Transverse colon (tissue), 4 donors: ENCODE results near the gene DENND1A. TPM values are rescaled to one million over a fixed set of nuclear protein-coding genes. Genes with fewer than 3 reads are reported as not detected.

Experiments used
- DNase-seq: peaks from one replicate; pipeline ENCODE4 v3.0.0-alpha.2; 2019
- H3K27ac ChIP-seq, 4 donors: fragments of 200-600 bp; sonication (generic); 2 replicates each; pipeline ENCODE4 v1.5.1; 2016 to 2018; ENCODE audit warnings: inconsistent platforms in 4 of 4
- H3K27me3 ChIP-seq: fragments of 200-600 bp; sonication (generic); 2 replicates; pipeline ENCODE4 v1.5.1; 2017; ENCODE audit warnings: inconsistent platforms
- H3K36me3 ChIP-seq, 4 donors: fragments of 200-600 bp; sonication (generic); 2 replicates each; pipeline ENCODE4 v1.5.1; 2017 to 2019; ENCODE audit warnings: inconsistent platforms in 4 of 4
- H3K4me1 ChIP-seq, 4 donors: fragments of 200-600 bp; sonication (generic); 2 replicates each; pipeline ENCODE4 v1.5.1; 2017 to 2020; ENCODE audit warnings: inconsistent platforms in 4 of 4
- H3K4me3 ChIP-seq, 4 donors: fragments of 200-600 bp; sonication (generic); 1 replicate in 1 of 4; 2 replicates in 3 of 4; pipeline versions ENCODE4 v1.5.1 to v1.6.1; 2017 to 2019; ENCODE audit warnings: inconsistent platforms in 4 of 4
- H3K9me3 ChIP-seq, 2 donors: fragments of 200-600 bp; sonication (generic); 2 replicates each; pipeline ENCODE4 v1.5.1; 2017 to 2019; ENCODE audit warnings: inconsistent platforms in 2 of 2
- EP300 ChIP-seq: sonication (generic); formaldehyde crosslinking; IDR thresholded peaks from one replicate; pipeline ENCODE4 v1.6.1; 2017; ENCODE audit warnings: antibody characterized with exemption, low read depth
- POLR2A ChIP-seq: fragments of 450-650 bp; IDR thresholded peaks from one replicate; pipeline ENCODE4 v1.6.1; 2016; ENCODE audit warnings: antibody characterized with exemption, mild to moderate bottlenecking, moderate library complexity
- POLR2AphosphoS5 ChIP-seq, 3 donors: sonication (generic); formaldehyde crosslinking; IDR thresholded peaks; one replicate each; pipeline ENCODE4 v1.6.1; 2016; ENCODE audit warnings: antibody characterized with exemption in 3 of 3
- WGBS, 2 donors: methylation state at CpG; one replicate each; pipeline ENCODE4 v1.1.5; 2018; ENCODE audit warnings: low coverage in 1 of 2; 5-methylcytosine and 5-hydroxymethylcytosine counted together
- in situ Hi-C, 4 donors: fragments of 200-750 bp; cut with MboI; loops; one replicate each; pipeline versions ENCODE4 v1.15.0 to v1.15.1; 2017; ENCODE audit warnings: low sequenced_read_pairs in 3 of 4, low pct_ligation_motif_present in 1 of 4, low pct_unique_long_range_greater_than_20kb in 1 of 4
- intact Hi-C: fragments of 100-400 bp; cut with DNase I; formaldehyde crosslinking; loops from one replicate; pipeline ENCODE4 v1.15.1; 2023; ENCODE audit warnings: low total_unique reads
- total RNA-seq, 4 donors: library from RNA; depleted of rRNA; stranded (reverse); fragments of >200 nt; gene quantifications; one replicate each; pipeline ENCODE4 v1.1.0, GENCODE V29; 2016
- TF ChIP-seq, protein P1 (sequence below), 5 experiments: fragments of 200-600 bp in 3 of 5; fragments of 450-650 bp in 2 of 5; sonication (generic) in 3 of 5; IDR thresholded peaks; 1 replicate in 2 of 5; 2 replicates in 3 of 5; pipeline ENCODE4 v1.5.1; 2016 to 2017; ENCODE audit warnings: antibody characterized with exemption in 5 of 5, inconsistent platforms in 3 of 5, mild to moderate bottlenecking in 2 of 5, moderate library complexity in 1 of 5

Gene DENND1A
- total RNA-seq, 4 donors from 2014 or later, result 12.5 to 78.6 (median 40.0) TPM

DNA sequence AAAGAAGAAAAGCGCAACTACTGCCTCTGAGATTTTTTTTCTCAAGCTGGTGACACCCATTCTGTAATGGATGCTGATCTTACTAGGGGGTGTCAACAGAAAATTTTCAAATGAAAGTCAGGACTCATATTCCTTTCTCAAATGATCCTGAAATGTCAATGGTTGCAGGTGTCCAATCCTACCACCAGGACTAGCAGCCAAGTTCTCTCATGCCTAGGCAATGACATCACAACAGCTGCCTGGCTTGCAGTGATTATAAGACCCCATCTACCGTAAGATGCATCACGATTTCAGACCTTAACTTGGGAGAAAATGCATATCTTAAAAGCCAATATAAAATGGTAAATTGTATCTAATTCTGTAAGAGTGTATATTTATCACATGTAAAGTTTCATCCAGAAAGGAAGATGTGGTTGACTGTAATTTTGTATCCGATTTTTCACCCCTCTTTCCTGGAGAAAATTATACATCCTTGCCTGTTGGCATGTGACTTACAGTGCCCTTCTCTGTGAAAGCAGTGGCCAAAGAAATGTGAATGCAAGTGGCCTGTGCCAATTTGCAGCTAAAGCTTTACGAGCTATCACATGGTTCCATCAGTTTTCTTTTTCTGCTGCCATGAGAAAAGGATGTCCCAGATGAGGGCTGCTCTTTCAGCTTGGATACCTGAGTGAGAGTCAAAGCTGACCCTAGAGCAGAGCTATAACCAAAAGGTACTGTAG, 104.4 kb downstream of the DENND1A start:
- H3K4me1 ChIP-seq, result peaks cover 0 to 11% (median 3%) of the 10 kb centered on the region in 4 donors
- TF ChIP-seq POLR2A (no peak), POLR2AphosphoS5 (IDR thresholded peaks at IDR 0.05) (no peak), EP300 (no peak)
- TF ChIP-seq, protein P1, sequence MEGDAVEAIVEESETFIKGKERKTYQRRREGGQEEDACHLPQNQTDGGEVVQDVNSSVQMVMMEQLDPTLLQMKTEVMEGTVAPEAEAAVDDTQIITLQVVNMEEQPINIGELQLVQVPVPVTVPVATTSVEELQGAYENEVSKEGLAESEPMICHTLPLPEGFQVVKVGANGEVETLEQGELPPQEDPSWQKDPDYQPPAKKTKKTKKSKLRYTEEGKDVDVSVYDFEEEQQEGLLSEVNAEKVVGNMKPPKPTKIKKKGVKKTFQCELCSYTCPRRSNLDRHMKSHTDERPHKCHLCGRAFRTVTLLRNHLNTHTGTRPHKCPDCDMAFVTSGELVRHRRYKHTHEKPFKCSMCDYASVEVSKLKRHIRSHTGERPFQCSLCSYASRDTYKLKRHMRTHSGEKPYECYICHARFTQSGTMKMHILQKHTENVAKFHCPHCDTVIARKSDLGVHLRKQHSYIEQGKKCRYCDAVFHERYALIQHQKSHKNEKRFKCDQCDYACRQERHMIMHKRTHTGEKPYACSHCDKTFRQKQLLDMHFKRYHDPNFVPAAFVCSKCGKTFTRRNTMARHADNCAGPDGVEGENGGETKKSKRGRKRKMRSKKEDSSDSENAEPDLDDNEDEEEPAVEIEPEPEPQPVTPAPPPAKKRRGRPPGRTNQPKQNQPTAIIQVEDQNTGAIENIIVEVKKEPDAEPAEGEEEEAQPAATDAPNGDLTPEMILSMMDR (IDR thresholded peaks at IDR 0.05), result no peak
- peaks cover 26 to 33% of the 10 kb centered on the region in 2 donors for H3K9me3 ChIP-seq
- no peak for DNase-seq
- H3K27me3 ChIP-seq, result no peaks in the 10 kb centered on the region
- intact Hi-C loops, result no loop called here
- in situ Hi-C loops, result no loop called here
- 76 to 86% methylated on average over 4 to 5 of the region's 5 CpGs for WGBS, 2 donors
- no peak overlapping the region for H3K4me3 ChIP-seq
- H3K36me3 ChIP-seq, result peaks cover 0 to 10% (median 4%) of the 10 kb centered on the region in 4 donors
- H3K27ac ChIP-seq, result no peak overlapping the region

DNA sequence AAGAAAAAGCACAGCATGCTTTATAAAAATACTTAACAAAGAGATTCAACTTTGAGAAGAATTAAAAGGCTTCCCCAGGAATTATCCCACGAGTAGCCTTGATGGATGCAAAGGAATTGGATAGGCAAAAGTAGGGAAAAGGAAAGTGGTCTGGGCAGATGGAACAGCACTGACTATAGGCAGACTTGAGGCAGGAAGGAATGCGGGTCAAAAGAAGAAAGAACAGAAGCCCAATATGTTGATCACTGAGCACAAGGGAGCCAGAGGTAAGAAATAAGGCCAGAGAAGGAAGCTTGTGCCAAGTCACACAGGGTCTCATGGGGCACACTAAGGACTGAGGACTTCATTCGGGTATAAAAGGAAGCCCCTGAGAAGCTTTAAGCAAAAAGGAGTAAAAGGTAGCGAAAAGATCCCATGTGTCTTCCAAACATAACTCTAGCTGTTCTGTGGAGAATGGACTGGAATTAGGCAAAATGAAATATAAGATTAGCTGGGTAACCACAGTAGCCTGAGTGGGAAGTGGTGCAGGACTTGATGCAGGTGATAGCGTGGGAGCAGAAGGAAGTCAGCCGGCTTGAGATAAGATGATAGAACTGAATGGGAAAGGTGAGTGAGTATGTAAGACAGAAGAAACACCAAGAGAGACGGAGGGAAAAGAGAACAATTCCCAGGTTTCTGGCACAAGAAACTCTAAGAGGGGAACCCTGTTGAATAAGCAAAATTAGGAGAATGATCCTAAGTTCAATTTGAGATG, 106.6 kb downstream of the DENND1A start:
- in situ Hi-C loops (no loop called here), intact Hi-C loops (no loop called here)
- H3K27ac ChIP-seq, result no peak overlapping the region
- no peak for TF ChIP-seq EP300
- TF ChIP-seq, protein P1 (IDR thresholded peaks at IDR 0.05), result no peak
- no peak for TF ChIP-seq POLR2A
- TF ChIP-seq POLR2AphosphoS5 (IDR thresholded peaks at IDR 0.05), result no peak
- DNase-seq, result no peak
- H3K4me1 ChIP-seq, result peaks cover 0 to 11% (median 3%) of the 10 kb centered on the region in 4 donors
- no peaks in the 10 kb centered on the region for H3K27me3 ChIP-seq
- WGBS, 2 donors, result 91% methylated on average over 7 of the region's 7 CpGs
- H3K9me3 ChIP-seq, result peaks cover 8 to 15% of the 10 kb centered on the region in 2 donors
- peaks cover 0 to 5% (median under 1%) of the 10 kb centered on the region in 4 donors for H3K36me3 ChIP-seq
- H3K4me3 ChIP-seq, result no peak overlapping the region

DNA sequence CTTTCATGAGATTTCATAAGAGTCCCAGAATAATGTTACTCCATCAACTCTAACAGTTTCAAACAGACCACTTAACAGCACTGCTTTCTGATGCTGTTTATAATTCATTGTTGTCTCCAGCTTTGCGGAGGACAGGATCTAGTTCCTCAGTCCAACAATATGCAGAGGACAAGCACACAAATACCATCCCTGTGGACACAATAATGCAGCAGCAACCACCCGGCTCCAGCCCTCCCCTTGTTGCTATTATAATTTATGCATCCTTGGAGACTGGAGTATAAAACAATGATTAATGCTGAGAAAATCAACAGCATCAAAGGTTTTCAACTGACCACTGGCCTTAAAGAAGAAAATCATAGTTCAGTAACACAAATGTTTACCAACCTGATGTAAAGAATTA, 108.3 kb downstream of the DENND1A start:
- Histone ChIP-seq H3K4me1 (peaks cover 0 to 11% (median 3%) of the 10 kb centered on the region in 4 donors), H3K4me3 (no peak overlapping the region), H3K36me3 (peaks cover 0 to 2% (median 0%) of the 10 kb centered on the region in 4 donors), H3K27me3 (no peaks in the 10 kb centered on the region), H3K27ac (no peak overlapping the region), H3K9me3 (peaks cover 0 to 5% of the 10 kb centered on the region in 2 donors)
- in situ Hi-C loops, result no loop called here
- TF ChIP-seq EP300, result no peak
- TF ChIP-seq, protein P1 (IDR thresholded peaks at IDR 0.05), result no peak
- no peak for TF ChIP-seq POLR2A
- TF ChIP-seq POLR2AphosphoS5 (IDR thresholded peaks at IDR 0.05), result no peak
- intact Hi-C loops, result no loop called here
- no peak for DNase-seq
- WGBS, 2 donors, result 48 to 61% methylated on average over 2 of the region's 2 CpGs

DNA sequence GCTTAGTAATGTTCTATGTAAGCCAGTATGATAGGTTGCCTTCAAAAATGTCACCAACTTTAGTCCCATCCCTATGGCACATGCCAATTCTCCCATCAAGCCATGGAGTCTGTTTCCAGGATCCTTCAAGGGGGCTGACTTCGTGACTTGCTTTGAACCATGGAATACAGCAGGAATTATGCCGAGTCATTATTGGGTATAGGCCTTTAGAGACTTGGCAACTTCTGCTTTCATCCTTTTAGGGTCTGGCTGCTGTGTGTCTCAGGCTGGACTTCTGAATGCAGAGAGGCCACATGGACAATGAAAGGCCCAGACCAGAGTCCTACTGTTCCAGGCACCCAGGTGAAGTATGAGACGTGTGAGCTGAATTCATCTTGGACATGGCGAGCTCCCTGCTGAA, 109.8 kb downstream of the DENND1A start:
- 88 to 100% methylated on average over 1 to 4 of the region's 4 CpGs for WGBS, 2 donors
- H3K36me3 ChIP-seq, result peaks cover 0 to 2% (median 0%) of the 10 kb centered on the region in 4 donors
- no peaks in the 10 kb centered on the region for H3K27me3 ChIP-seq
- peaks cover 0 to 11% (median 3%) of the 10 kb centered on the region in 4 donors for H3K4me1 ChIP-seq
- intact Hi-C loops, result no loop called here
- no peak overlapping the region for H3K4me3 ChIP-seq
- no peaks in the 10 kb centered on the region for H3K9me3 ChIP-seq
- no peak for DNase-seq
- H3K27ac ChIP-seq, result no peak overlapping the region
- in situ Hi-C loops, result no loop called here
- TF ChIP-seq POLR2A, result no peak
- TF ChIP-seq, protein P1 (IDR thresholded peaks at IDR 0.05), result no peak
- no peak for TF ChIP-seq EP300
